Neural cell (in vitro differentiated cells): ENCODE data around the gene EPB41L2.

Experiments used
- CTCF ChIP-seq: fragments of 450-650 bp; IDR thresholded peaks from 2 replicates; pipeline ENCODE4 v1.5.1; 2014; ENCODE audit warnings: antibody characterized with exemption, mild to moderate bottlenecking, moderate library complexity; ENCODE audit not compliant: poor library complexity, severe bottlenecking
- EP300 ChIP-seq: fragments of 450-650 bp; conservative IDR thresholded peaks from 2 replicates; pipeline ENCODE4 v1.6.1; 2014; ENCODE audit warnings: antibody characterized with exemption, mild to moderate bottlenecking, moderate library complexity; ENCODE audit not compliant: poor library complexity, severe bottlenecking
- EZH2 ChIP-seq: fragments of 200-600, 300-800 bp; shearing (Covaris generic), sonication (generic); IDR thresholded peaks from 2 replicates; pipeline ENCODE4 v1.6.1; 2014; ENCODE audit warnings: antibody characterized with exemption, low read length, borderline replicate concordance, mild to moderate bottlenecking; ENCODE audit not compliant: insufficient read depth, poor library complexity, severe bottlenecking
- MXI1 ChIP-seq: fragments of 450-650 bp; conservative IDR thresholded peaks from 2 replicates; pipeline ENCODE4 v1.6.1; 2014; ENCODE audit warnings: antibody characterized with exemption, mild to moderate bottlenecking; ENCODE audit not compliant: poor library complexity, severe bottlenecking
- POLR2AphosphoS5 ChIP-seq: IDR thresholded peaks from 2 replicates; pipeline ENCODE4 v1.6.1; 2012
- RAD21 ChIP-seq: fragments of 450-650 bp; conservative IDR thresholded peaks from 2 replicates; pipeline ENCODE4 v1.6.1; 2014; ENCODE audit warnings: antibody characterized with exemption, mild to moderate bottlenecking, moderate library complexity
- REST ChIP-seq: IDR thresholded peaks from 2 replicates; pipeline ENCODE4 v1.6.1; 2012; ENCODE audit warnings: borderline replicate concordance
- SMC3 ChIP-seq: fragments of 450-650 bp; conservative IDR thresholded peaks from 2 replicates; pipeline ENCODE4 v1.6.1; 2014; ENCODE audit warnings: antibody characterized with exemption, mild to moderate bottlenecking, moderate library complexity; ENCODE audit not compliant: poor library complexity
- TAF1 ChIP-seq: IDR thresholded peaks from 2 replicates; pipeline ENCODE4 v1.6.1; 2012; ENCODE audit warnings: low read depth

- no peak for TF ChIP-seq CTCF
- no peak for TF ChIP-seq TAF1
- TF ChIP-seq EZH2: no peak
- TF ChIP-seq RAD21: no peak
- TF ChIP-seq REST: no peak
- no peak for TF ChIP-seq SMC3
- no peak for TF ChIP-seq POLR2AphosphoS5
- no peak for TF ChIP-seq MXI1
- no peak for TF ChIP-seq EP300
These were observed 92.1 kb downstream of the EPB41L2 start for GRCh38 chr6:130970839-130971410.
